D341Med (cell line): ENCODE measurements around the gene BTBD18.

ENCODE experiments used
- DNase-seq: peaks from one replicate; pipeline ENCODE4 v3.0.0; 2012; ENCODE audit warnings: low spot score

BTBD18 gene

GRCh38 chr11:57775491-57775890, 23.9 kb upstream of the BTBD18 start:
- no peak for DNase-seq

DNA sequence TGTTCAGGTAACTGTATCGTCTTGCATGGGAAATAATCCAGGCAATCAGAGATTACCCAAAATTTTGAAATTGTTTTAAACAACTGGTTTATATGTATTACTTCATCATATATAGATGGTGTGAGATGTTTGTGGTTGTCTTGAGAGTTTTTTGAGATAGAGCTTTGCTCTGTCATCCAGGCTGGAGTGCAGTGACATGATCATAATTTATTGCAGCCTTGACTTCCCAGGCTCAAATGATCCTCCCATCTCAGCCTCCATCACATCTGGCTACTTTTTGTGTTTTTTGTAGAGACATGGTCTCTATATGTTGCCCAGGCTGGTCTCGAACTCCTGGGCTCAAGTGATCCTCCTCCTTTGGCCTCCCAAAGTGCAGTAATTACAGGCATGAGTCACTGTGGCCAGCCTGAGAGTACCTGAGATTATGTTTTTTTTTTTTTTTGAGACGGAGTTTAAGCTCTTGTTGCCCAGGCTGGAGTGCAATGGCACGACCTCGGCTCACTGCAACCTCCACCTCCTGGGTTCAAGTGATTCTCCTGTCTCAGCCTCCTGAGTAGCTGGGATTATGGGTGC, 21.5 kb upstream of the BTBD18 start:
- DNase-seq: no peak

- DNase-seq: no peak
These were observed 20.9 kb upstream of the BTBD18 start for GRCh38 chr11:57772562-57772961.

DNA sequence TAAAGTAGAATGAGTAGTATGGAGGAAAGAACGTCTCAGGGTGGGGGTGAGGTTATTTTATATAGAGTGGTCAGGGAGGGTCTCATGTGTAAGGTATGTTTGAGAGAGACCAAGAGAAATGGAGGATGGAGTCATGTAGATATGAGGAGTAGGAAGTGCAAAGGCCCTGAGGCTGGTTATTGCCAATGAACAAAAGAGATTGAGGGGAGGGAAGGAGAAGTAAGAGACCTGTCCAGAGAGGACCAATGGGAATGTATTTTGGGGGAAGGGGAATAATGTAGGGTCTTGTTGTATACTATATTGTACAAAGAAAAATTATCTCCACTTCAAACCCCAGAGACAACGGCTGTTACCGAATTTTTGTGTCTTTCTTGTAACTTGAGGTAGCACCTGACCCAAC, 19.7 kb upstream of the BTBD18 start:
- no peak for DNase-seq

GRCh38 chr11:57770793-57771192, 19.2 kb upstream of the BTBD18 start:
- DNase-seq: no peak

DNA sequence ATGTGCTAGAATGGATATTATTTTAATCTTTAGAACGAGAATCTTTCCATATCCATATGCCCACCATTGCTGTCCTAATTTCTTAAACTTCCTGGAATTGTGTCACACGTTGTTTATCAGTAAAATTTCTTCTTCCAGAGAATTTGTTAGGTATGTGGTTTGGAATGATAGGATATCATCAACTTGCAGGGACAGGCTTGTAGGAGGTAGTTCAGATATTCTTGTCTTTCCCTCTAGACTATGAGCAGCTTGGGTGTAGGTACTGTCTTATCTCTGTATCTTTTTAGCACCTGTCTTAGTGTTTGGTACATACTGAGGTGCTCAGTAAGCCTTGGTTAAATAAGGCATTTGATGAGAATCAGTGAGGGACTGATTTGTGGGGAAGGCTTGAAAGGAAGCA, 13.4 kb upstream of the BTBD18 start:
- no peak for DNase-seq

GRCh38 chr11:57764566-57764965, 12.9 kb upstream of the BTBD18 start:
- DNase-seq: no peak

- DNase-seq: no peak
These were observed 12.4 kb upstream of the BTBD18 start for GRCh38 chr11:57764021-57764420.

- DNase-seq: peak; percentile 41
These were observed 11.9 kb upstream of the BTBD18 start for GRCh38 chr11:57763568-57763967.

- DNase-seq: no peak
These were observed 10.7 kb upstream of the BTBD18 start for GRCh38 chr11:57762235-57762861.

DNA sequence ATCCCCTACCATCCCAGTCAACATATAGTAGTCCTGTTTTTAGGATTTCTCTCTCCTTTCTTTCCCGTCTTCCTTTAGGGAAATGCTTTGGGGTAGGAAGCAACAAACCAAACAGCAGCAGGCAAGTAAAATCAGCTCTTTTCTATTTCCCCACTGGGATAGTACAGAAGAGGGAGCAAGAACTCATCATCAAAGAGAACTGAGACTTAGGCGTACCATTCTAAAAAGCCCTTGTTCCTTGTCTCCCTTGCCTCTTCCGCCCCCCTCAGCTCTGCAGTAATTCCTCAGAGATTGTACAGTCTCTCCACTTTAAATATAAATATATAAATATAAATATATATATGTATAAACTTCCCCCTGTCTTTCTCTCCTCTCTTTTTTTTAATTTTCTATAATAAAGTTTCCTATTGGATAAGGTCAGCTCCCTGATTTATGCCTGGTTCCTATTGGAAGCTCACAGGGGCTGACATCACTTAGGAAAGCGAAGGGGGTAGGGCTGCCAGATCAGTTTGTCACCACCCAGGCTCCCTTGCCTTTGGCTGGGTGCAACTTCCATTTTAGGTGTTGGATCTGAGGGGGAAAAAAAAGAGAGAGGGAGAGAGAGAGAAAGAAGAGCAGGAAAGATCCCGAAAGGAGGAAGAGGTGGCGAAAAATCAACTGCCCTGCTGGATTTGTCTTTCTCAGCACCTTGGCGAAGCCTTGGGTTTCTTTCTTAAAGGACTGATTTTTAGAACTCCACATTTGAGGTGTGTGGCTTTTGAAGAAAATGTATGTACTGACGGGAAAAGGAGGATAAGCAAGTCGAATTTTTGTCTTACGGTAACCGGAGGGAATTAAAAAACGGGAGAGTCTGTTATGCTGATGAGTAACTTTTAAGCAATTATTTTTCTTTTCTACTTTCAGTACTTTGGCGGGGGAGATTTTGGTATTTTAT, 9.9 kb upstream of the BTBD18 start, which contains the start of gene CTNND1:
TSS of gene CTNND1 (plus strand) at position 502 of the 934 bp plus-strand sequence. CDS start 29,677 bp downstream, outside the sequence.
- DNase-seq: peak; percentile 91

DNA sequence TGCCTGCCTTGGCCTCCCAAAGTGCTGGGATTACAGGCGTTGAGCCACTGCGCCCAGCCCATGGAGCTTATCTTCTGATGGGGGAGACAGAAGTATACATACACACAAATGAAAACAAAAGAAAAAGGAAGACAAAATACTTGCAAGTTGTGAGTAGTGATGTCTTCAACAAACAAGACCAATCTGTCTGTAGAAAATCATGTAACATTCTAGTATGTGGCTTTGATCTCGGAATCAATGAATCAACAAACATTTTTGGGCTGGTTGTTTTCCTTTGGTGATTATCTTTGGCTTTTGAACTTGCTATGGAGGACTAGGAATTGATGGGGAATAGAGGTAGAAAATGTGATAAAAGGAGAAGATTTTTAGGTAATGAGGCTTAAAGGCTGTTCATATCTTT, 6.6 kb upstream of the BTBD18 start:
- no peak for DNase-seq

GRCh38 chr11:57752954-57753353, 1.3 kb upstream of the BTBD18 start:
- no peak for DNase-seq

DNA sequence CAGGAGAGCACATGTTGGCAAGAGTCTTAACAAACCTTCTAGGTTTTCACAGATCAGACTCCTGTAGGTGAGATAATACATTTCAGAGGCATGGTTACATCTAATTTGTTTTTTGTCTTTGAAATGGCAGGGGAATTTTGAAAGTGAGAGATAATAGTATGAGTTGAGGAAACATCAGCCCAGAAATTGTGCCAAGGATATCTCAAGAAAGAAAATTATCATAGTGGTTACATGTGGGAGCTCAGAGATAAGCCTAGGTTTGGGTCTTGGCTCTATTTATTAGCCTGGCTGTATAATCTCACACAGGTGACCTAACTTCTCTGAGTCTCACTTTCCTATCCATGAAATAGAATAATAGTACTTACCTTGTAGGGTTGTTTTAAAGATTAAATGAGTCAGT, 443 bp downstream of the BTBD18 start:
- no peak for DNase-seq

DNA sequence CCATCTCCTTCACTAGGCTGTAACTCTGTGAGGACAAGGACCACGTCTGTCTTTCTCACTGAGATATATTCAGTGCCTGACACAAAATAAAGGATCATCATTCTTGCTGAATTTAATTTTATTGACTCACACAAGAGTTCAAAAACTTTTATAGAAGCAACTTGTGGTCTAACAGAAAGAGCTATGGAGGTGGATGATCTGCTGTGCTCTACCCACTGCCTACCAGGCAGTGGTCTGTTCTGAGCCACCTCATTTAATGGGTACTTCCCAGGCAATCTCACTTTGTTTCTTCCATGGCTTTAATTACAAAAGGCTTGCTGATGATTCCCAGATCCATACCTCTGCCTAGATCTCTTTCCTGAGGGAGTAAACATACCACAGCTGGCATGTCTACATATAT, 4.7 kb downstream of the BTBD18 start:
- no peak for DNase-seq

DNA sequence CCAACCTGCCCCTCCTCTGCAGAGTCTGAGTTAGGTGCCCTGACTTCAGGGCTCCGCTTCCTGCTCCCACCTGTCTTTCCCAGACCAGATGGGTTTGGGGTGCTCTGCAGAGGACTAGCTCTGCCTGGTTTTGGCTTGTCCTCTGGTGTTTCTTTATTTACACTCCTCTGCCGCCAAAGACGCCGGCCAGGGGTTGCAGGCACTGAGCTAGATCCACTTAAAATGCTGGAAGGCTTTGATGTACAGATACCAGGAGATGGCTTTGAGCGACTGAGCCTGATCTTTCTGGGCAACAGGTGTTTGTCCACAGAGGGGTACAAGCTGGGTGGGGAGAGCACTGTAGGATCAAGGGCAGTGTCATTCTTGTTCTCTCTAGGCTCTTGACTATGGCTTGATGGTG, 6.4 kb downstream of the BTBD18 start:
- DNase-seq: no peak

DNA sequence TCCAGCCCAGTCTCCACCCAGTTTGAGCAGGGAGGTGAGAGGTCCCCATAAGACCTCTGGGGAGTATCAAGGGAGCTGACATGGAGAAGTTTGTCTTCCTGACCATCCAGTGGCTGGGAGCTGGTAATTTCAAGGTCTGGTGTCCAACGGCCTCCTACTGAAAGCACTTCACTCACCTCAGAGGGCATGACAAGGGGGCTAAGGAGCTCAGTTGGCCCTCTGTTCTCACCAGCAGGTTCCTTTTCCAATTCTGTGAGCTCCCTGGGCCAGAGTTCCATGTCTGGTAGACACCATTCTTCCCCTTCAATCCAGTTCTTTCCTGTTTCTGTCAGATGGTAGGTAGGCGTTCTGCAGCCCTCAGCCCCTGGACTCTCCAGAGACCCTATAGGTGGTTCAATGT, 7.3 kb downstream of the BTBD18 start:
- no peak for DNase-seq

- DNase-seq: no peak
These were observed 9.5 kb downstream of the BTBD18 start for GRCh38 chr11:57742087-57742452.

DNA sequence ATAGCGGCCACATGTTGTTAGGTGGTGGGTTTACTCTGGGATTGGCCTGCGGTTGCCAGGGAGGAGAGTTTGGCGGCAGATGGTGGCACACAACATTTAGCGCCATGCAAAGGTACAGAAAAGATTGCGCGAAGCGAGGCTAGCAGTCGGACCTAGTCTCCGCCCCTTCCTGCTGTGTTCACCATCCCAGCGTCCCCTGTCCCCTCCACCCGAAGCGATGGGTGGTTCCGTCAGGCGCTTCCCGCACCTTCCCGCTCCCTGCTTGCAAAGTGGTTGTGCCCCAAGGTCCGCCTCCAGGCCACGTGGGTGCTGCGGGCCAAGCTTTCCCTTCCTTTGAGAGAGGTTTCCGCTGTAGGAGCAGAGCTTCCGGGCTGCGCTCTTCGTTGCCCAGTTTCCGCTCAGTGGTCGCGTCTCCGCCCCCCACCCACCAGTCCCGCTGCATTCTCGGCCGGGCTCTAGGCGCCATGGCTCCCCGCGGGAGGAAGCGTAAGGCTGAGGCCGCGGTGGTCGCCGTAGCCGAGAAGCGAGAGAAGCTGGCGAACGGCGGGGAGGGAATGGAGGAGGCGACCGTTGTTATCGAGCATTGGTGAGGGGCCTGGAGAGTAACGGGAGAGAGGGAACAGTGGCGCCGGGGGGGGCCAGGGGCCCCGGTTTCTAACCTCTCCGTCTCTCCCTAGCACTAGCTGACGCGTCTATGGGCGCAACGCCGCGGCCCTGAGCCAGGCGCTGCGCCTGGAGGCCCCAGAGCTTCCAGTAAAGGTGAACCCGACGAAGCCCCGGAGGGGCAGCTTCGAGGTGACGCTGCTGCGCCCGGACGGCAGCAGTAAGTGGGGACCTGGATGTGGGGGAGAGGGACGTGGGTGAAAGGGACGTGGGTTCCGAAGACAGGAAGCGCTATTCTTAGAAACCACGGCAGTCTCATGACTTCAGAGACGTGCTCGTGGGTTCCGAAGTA, 10.2 kb downstream of the BTBD18 start, which contains the start of gene SELENOH:
TSS of gene SELENOH (plus strand) at position 360 of the 955 bp plus-strand sequence. CDS start at position 465, 105 bp downstream.
- peak; percentile 94 for DNase-seq

GRCh38 chr11:57735619-57736298, 15.9 kb downstream of the BTBD18 start:
- no peak for DNase-seq

GRCh38 chr11:57732661-57733060, 19.0 kb downstream of the BTBD18 start:
- DNase-seq: no peak
